HuH-7 (cell line): ENCODE data around the gene STMN1.

Source experiments
- DNase-seq: peaks from one replicate; pipeline ENCODE4 v3.0.0; 2011; ENCODE audit warnings: low spot score

STMN1 gene

GRCh38 chr1:25922056-25922970 is 16.1 kb upstream of the STMN1 start:
- DNase-seq = peak; percentile 64

GRCh38 chr1:25918615-25919014 is 12.4 kb upstream of the STMN1 start:
- no peak for DNase-seq

- DNase-seq = no peak
Measured at GRCh38 chr1:25917996-25918395, 11.8 kb upstream of the STMN1 start.

GRCh38 chr1:25916460-25916859 is 10.2 kb upstream of the STMN1 start:
- DNase-seq = no peak

- no peak for DNase-seq
Measured at GRCh38 chr1:25914074-25914995, 8.1 kb upstream of the STMN1 start.

- no peak for DNase-seq
Measured at GRCh38 chr1:25913206-25913605, 7.0 kb upstream of the STMN1 start.

GRCh38 chr1:25912076-25912831 is 6.0 kb upstream of the STMN1 start:
- no peak for DNase-seq

GRCh38 chr1:25911162-25911561 is 4.9 kb upstream of the STMN1 start:
- DNase-seq = no peak

GRCh38 chr1:25909040-25909439 is 2.8 kb upstream of the STMN1 start:
- no peak for DNase-seq

GRCh38 chr1:25908161-25908560 is 1.9 kb upstream of the STMN1 start:
- no peak for DNase-seq

GRCh38 chr1:25907601-25908000 is 1.4 kb upstream of the STMN1 start:
- DNase-seq = no peak

GRCh38 chr1:25906644-25907300 is 553 bp upstream of the STMN1 start:
- DNase-seq = no peak

GRCh38 chr1:25904943-25905679 is 1.1 kb downstream of the STMN1 start:
- peak; percentile 86 for DNase-seq

- no peak for DNase-seq
Measured at GRCh38 chr1:25903986-25904385, 2.2 kb downstream of the STMN1 start.

GRCh38 chr1:25902462-25902861 is 3.8 kb downstream of the STMN1 start:
- DNase-seq = no peak

GRCh38 chr1:25900219-25900618 is 6.0 kb downstream of the STMN1 start:
- DNase-seq = no peak

GRCh38 chr1:25899792-25900191 is 6.4 kb downstream of the STMN1 start:
- no peak for DNase-seq

- DNase-seq = no peak
Measured at GRCh38 chr1:25898223-25899015, 7.8 kb downstream of the STMN1 start.

GRCh38 chr1:25897754-25898153 is 8.5 kb downstream of the STMN1 start:
- no peak for DNase-seq

GRCh38 chr1:25896266-25896665 is 10.0 kb downstream of the STMN1 start:
- DNase-seq = no peak
